Right atrium auricular region (tissue), 2 donors: ENCODE data around the gene MAGI1. TPM values are rescaled to one million over a fixed set of nuclear protein-coding genes. Genes with fewer than 3 reads are reported as not detected.
A peak's percentile ranks its signal among the peaks of the same experiment; 100 is the strongest.

Experiments used
- DNase-seq: peaks from one replicate; pipeline ENCODE4 v3.0.0-alpha.2; 2019; ENCODE audit warnings: low spot score
- H3K27ac ChIP-seq, 2 donors: fragments of 200-600 bp; sonication (generic); 1 replicate in 1 of 2; 2 replicates in 1 of 2; pipeline ENCODE4 v1.5.1; 2016 to 2019
- H3K27me3 ChIP-seq, 2 donors: fragments of 200-600 bp; sonication (generic); one replicate each; pipeline versions ENCODE4 v1.5.1 to v1.6.0; 2017 to 2019
- H3K36me3 ChIP-seq: fragments of 200-600 bp; sonication (generic); one replicate; pipeline ENCODE4 v1.5.1; 2016
- H3K4me1 ChIP-seq, 2 donors: fragments of 200-600 bp; sonication (generic); one replicate each; pipeline versions ENCODE4 v1.5.1 to v1.6.0; 2017 to 2019
- H3K4me3 ChIP-seq, 2 donors: fragments of 200-600 bp; sonication (generic); 1 replicate in 1 of 2; 2 replicates in 1 of 2; pipeline ENCODE4 v1.5.1; 2017 to 2019; ENCODE audit warnings: mild to moderate bottlenecking in 1 of 2, moderate library complexity in 1 of 2
- H3K9me3 ChIP-seq, 2 donors: fragments of 200-600 bp; sonication (generic); one replicate each; pipeline ENCODE4 v1.5.1; 2019
- CTCF ChIP-seq, 2 donors: fragments of 200-600 bp; sonication (generic); IDR thresholded peaks; one replicate each; pipeline ENCODE4 v1.5.1; 2019; ENCODE audit warnings: antibody characterized with exemption in 2 of 2
- total RNA-seq, 2 donors: library from RNA; depleted of rRNA; stranded (reverse); fragments of >200 nt; gene quantifications; one replicate each; pipeline ENCODE4 v1.1.0, GENCODE V29; 2016

Gene MAGI1
- total RNA-seq, 2 donors from 2014 or later, result 28.5 to 34.8 TPM

GRCh38 chr3:65983100-65983499 is 55.6 kb downstream of the MAGI1 start:
- Histone ChIP-seq H3K4me3 (no peak overlapping the region), H3K36me3 (no peaks in the 10 kb centered on the region), H3K9me3 (no peaks in the 10 kb centered on the region), H3K27ac (no peak overlapping the region), H3K27me3 (no peaks in the 10 kb centered on the region), H3K4me1 (peaks cover 0 to 18% of the 10 kb centered on the region in 2 donors)
- DNase-seq, result no peak
- TF ChIP-seq CTCF (IDR thresholded peaks at IDR 0.05), result no peak

GRCh38 chr3:65979731-65980130 is 59.0 kb downstream of the MAGI1 start:
- Histone ChIP-seq H3K27me3 (no peaks in the 10 kb centered on the region), H3K4me1 (peaks cover 0 to 8% of the 10 kb centered on the region in 2 donors), H3K36me3 (no peaks in the 10 kb centered on the region), H3K27ac (peak overlapping the region; percentile 5 to 40), H3K4me3 (no peak overlapping the region), H3K9me3 (no peaks in the 10 kb centered on the region)
- no peak for DNase-seq
- no peak for TF ChIP-seq CTCF (IDR thresholded peaks at IDR 0.05)

- H3K4me3 ChIP-seq, result no peak overlapping the region
- H3K27ac ChIP-seq, result peak overlapping the region; percentile 32 to 40
- TF ChIP-seq CTCF (IDR thresholded peaks at IDR 0.05), result no peak
- H3K9me3 ChIP-seq, result no peaks in the 10 kb centered on the region
- H3K27me3 ChIP-seq, result no peaks in the 10 kb centered on the region
- no peak for DNase-seq
- no peaks in the 10 kb centered on the region for H3K36me3 ChIP-seq
- peaks cover 0 to 8% of the 10 kb centered on the region in 2 donors for H3K4me1 ChIP-seq
Measured at GRCh38 chr3:65979162-65979561, 59.6 kb downstream of the MAGI1 start.

GRCh38 chr3:65978116-65978515 is 60.6 kb downstream of the MAGI1 start:
- Histone ChIP-seq H3K4me3 (no peak overlapping the region), H3K9me3 (no peaks in the 10 kb centered on the region), H3K27me3 (no peaks in the 10 kb centered on the region), H3K4me1 (peaks cover 0 to 8% of the 10 kb centered on the region in 2 donors), H3K36me3 (no peaks in the 10 kb centered on the region), H3K27ac (no peak overlapping the region)
- no peak for DNase-seq
- no peak for TF ChIP-seq CTCF (IDR thresholded peaks at IDR 0.05)

- Histone ChIP-seq H3K27ac (no peak overlapping the region), H3K4me1 (peaks cover 0 to 22% of the 10 kb centered on the region in 2 donors), H3K36me3 (no peaks in the 10 kb centered on the region), H3K4me3 (no peak overlapping the region), H3K9me3 (no peaks in the 10 kb centered on the region), H3K27me3 (no peaks in the 10 kb centered on the region)
- no peak for TF ChIP-seq CTCF (IDR thresholded peaks at IDR 0.05)
- DNase-seq, result no peak
Measured at GRCh38 chr3:65975032-65975431, 63.7 kb downstream of the MAGI1 start.

GRCh38 chr3:65974509-65974908 is 64.2 kb downstream of the MAGI1 start:
- H3K4me1 ChIP-seq, result peaks cover 0 to 20% of the 10 kb centered on the region in 2 donors
- no peaks in the 10 kb centered on the region for H3K9me3 ChIP-seq
- H3K27me3 ChIP-seq, result no peaks in the 10 kb centered on the region
- no peak overlapping the region for H3K27ac ChIP-seq
- TF ChIP-seq CTCF (IDR thresholded peaks at IDR 0.05), result no peak
- no peak for DNase-seq
- no peaks in the 10 kb centered on the region for H3K36me3 ChIP-seq
- no peak overlapping the region for H3K4me3 ChIP-seq
